Epithelial cell of proximal tubule (primary cell): Measurements from ENCODE around the gene NRP2. TPM values are rescaled to one million over a fixed set of nuclear protein-coding genes. Genes with fewer than 3 reads are reported as not detected.

ENCODE experiments used
- DNase-seq: peaks from one replicate; pipeline ENCODE4 v3.0.0-alpha.2; 2011; ENCODE audit warnings: low read depth
- H3K4me3 ChIP-seq: 2 replicates; pipeline ENCODE4 v1.5.1; 2011; ENCODE audit warnings: low read depth, mild to moderate bottlenecking, low read length
- total RNA-seq: library from RNA; depleted of rRNA; stranded (reverse); fragments of >200 nt; gene quantifications from 2 replicates; pipeline ENCODE4 v1.2.3, GENCODE V29; 2015
- TF ChIP-seq, protein P1 (sequence below): conservative IDR thresholded peaks from 2 replicates; pipeline ENCODE4 v1.5.1; 2012; ENCODE audit warnings: low read depth, mild to moderate bottlenecking, low read length

The NRP2 gene
- total RNA-seq, 1 donor from 2014 or later: 36.5 TPM

- H3K4me3 ChIP-seq: no peak overlapping the region
- DNase-seq: no peak
- TF ChIP-seq, protein P1, sequence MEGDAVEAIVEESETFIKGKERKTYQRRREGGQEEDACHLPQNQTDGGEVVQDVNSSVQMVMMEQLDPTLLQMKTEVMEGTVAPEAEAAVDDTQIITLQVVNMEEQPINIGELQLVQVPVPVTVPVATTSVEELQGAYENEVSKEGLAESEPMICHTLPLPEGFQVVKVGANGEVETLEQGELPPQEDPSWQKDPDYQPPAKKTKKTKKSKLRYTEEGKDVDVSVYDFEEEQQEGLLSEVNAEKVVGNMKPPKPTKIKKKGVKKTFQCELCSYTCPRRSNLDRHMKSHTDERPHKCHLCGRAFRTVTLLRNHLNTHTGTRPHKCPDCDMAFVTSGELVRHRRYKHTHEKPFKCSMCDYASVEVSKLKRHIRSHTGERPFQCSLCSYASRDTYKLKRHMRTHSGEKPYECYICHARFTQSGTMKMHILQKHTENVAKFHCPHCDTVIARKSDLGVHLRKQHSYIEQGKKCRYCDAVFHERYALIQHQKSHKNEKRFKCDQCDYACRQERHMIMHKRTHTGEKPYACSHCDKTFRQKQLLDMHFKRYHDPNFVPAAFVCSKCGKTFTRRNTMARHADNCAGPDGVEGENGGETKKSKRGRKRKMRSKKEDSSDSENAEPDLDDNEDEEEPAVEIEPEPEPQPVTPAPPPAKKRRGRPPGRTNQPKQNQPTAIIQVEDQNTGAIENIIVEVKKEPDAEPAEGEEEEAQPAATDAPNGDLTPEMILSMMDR: no peak
Measured at GRCh38 chr2:205765151-205765550, 82.8 kb downstream of the NRP2 start.

- no peak for DNase-seq
- H3K4me3 ChIP-seq: no peak overlapping the region
- TF ChIP-seq, protein P1: peak; percentile 99
Measured at GRCh38 chr2:205766779-205767359, 84.6 kb downstream of the NRP2 start.

- H3K4me3 ChIP-seq: no peak overlapping the region
- TF ChIP-seq, protein P1: no peak
- no peak for DNase-seq
Measured at GRCh38 chr2:205767617-205768016, 85.3 kb downstream of the NRP2 start.

DNA sequence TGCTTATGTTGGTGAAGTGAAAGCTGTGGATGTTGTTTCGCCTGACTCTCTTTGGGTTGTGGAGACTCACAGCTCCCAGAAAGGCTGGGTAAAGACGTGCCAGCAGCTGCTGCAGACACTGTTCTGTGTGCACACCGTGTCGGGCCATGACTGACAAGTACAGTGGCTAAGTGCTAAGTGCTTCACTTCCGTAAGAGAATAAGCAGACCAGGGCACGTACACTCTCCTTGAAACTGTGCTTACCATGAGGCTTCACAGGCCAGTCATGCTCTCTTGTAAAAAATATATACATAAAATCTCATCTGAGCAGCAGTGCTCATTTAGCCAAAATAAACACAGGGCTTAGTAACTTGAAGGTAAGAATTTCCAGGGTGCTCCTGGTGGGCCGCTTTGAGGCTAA lies 86.0 kb downstream of the NRP2 start:
- H3K4me3 ChIP-seq: no peak overlapping the region
- TF ChIP-seq, protein P1: no peak
- no peak for DNase-seq

DNA sequence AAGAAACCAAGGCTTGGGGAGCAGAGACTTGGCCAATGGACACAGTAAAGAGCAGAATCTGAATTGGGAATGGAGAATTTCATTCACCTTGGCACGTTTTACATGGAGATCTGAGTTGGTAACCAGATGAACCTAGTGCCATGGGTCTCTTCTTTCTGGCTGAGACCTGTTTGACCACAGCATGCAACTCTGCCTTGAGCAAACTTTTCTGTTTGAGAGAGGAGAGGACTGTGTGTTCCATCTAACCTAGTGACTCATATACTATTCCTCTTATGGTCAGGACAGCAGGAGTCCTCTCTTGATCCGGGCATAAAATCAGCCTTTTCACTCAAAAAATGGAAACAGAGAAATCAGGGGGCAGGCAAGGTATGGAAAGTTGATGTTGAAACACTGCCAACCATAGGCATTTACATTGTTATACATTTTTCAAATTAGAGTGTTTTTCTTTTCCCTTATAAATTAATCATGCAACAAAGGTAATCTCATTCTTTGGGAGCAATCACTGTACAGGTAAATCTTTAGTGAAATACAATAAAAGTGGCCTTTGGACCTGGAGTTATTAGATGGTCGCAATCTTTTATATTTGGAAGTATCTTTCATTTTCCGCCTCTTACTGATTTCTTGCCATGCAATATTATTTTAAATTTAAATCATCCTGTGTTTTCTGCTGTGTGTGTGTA lies 86.7 kb downstream of the NRP2 start:
- TF ChIP-seq, protein P1: no peak
- no peak for DNase-seq
- H3K4me3 ChIP-seq: no peak overlapping the region

DNA sequence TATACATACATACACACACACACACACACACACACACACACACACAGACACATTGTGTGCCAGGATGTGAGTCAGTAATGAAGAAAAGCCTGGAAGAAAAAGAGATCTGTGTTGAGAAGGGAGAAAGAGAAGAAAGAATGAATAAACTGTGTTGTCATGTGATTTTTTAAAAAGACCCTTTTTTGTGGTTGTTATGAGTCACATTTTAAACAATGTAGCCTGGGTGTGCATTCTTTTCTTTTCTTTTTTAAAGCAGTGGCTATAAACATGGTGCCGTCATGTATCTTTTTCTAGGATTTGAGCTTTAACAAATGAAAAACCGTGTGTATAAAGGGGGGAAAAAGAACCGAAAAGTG lies 87.2 kb downstream of the NRP2 start:
- H3K4me3 ChIP-seq: no peak overlapping the region
- no peak for DNase-seq
- TF ChIP-seq, protein P1: no peak

GRCh38 chr2:205769879-205770278 lies 87.6 kb downstream of the NRP2 start:
- DNase-seq: no peak
- TF ChIP-seq, protein P1: no peak
- H3K4me3 ChIP-seq: no peak overlapping the region
